ENCODE measurements around the gene NCKAP5L.
"Not testable (repeated sequence)": the region's sequence is repeated elsewhere in the genome, so short reads cannot be mapped to it uniquely, and the experiment has no call there.

The NCKAP5L gene

DNA sequence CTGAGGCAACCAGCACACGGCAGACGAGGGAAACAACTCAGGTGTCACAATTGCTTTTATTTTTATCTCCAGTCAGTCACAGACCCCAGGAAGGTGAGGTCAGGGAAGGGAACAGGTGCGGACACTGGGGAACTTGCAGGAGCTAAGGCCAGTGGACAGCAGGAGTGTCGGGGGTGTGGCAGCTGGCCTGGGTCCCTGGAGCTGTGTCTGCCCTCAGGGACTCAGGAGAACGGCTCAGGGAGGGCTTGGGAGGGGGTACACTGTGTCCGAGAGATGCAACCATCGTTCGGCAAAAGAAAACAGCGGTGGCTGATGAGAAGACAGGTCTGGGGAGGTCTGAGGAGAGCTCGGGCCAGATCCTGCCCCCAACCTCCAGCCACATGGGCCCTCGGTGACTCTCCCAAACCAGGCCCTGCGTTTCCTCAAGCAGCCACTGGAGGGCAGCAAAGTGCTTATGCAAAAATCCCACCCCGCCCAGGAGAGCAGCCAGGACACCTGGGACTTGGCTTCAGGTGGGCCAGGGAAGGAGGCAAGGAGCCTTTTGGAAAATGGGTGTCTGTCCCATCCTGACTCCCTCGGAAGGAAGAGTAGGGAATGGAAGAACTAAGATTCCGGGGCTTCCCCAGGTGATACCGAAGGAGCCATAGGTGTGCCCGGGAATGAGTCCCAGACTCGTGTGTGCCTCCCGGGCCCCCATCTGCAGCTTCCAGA lies 38.8 kb upstream of the NCKAP5L start:
- in situ Hi-C loops (cut with HindIII; ENCODE audit: low sequenced_read_pairs): no loop called here

GRCh38 chr12:49865782-49866135 lies 37.5 kb upstream of the NCKAP5L start:
- in situ Hi-C loops (cut with HindIII; ENCODE audit: low sequenced_read_pairs): no loop called here

- in situ Hi-C loops (cut with HindIII; ENCODE audit: low sequenced_read_pairs): no loop called here
These were observed 37.0 kb upstream of the NCKAP5L start for GRCh38 chr12:49865109-49865781.

- in situ Hi-C loops (cut with HindIII; ENCODE audit: low sequenced_read_pairs): no loop called here
These were observed 36.5 kb upstream of the NCKAP5L start for GRCh38 chr12:49864798-49865090.

- in situ Hi-C loops (cut with HindIII; ENCODE audit: low sequenced_read_pairs): no loop called here
These were observed 36.0 kb upstream of the NCKAP5L start for GRCh38 chr12:49863946-49864797.

- in situ Hi-C loops (cut with HindIII; ENCODE audit: low sequenced_read_pairs): not testable (repeated sequence)
These were observed 32.7 kb upstream of the NCKAP5L start for GRCh38 chr12:49860921-49861320.

DNA sequence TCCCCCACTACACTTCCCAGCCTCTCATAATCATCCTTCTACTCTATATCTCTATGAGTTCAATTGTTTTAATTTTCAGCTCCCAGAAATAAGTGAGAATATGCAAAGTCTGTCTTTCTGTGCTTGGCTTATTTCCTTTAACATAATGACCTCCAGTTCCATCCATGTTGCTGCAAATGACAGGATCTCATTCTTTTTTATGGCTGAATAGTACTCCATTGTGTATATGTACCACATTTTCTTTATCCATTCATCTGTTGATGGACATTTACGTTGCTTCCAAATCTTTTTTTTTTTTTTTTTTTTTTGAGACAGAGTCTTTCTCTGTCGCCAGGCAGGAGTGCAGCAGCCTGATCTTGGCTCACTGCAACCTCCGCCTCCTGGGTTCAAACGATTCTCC lies 27.7 kb upstream of the NCKAP5L start:
- in situ Hi-C loops (cut with HindIII; ENCODE audit: low sequenced_read_pairs): not testable (repeated sequence)

GRCh38 chr12:49854976-49855375 lies 26.8 kb upstream of the NCKAP5L start:
- in situ Hi-C loops (cut with HindIII; ENCODE audit: low sequenced_read_pairs): no loop called here

GRCh38 chr12:49853671-49854070 lies 25.5 kb upstream of the NCKAP5L start:
- in situ Hi-C loops (cut with HindIII; ENCODE audit: low sequenced_read_pairs): no loop called here

GRCh38 chr12:49847161-49847560 lies 18.9 kb upstream of the NCKAP5L start:
- in situ Hi-C loops (cut with HindIII; ENCODE audit: low sequenced_read_pairs): no loop called here

DNA sequence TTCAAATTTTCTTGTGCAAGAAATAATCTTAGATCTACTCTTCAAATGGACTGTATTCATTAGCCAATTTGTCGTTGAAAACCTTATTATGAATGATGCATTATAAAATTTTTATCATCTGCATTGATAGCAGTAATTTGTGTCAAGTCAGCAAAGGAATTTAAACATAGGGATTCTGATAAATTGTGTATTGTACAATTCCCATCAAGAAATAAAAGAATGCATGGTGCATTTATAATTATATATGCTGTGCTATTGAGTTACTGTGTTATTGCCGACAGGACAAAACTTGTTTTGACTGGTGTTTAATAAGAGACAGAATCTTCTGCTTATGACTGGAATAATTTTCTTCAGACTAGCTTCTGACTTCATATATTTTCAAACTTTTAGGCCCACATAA lies 17.8 kb upstream of the NCKAP5L start:
- in situ Hi-C loops (cut with HindIII; ENCODE audit: low sequenced_read_pairs): no loop called here

DNA sequence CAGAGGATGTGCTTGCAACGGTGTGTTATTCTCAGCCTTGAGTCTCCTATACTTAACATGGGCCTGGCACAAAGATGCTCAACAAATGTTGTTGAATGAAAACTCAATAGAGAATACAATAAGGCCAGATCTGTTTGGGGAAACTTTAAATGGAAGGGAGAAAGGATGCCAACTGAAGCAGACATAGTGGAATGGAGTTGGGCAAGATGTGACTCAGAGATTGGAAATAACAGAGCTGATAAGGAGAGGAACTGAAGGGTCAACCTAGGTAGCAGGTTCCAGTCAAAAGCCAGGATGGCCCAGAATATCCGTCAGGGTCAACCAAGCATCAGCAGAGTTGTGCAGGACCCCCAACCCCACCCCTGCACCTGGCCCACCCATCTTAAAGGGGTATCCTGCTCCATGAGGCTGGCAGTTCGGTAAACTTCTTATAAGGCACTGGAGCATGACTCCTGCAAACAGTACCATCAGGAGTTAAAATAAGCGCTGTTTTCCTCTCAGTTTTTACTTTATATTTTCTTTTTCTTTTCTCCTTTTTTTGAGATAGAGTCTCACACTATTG lies 15.7 kb upstream of the NCKAP5L start:
- in situ Hi-C loops (cut with HindIII; ENCODE audit: low sequenced_read_pairs): no loop called here

DNA sequence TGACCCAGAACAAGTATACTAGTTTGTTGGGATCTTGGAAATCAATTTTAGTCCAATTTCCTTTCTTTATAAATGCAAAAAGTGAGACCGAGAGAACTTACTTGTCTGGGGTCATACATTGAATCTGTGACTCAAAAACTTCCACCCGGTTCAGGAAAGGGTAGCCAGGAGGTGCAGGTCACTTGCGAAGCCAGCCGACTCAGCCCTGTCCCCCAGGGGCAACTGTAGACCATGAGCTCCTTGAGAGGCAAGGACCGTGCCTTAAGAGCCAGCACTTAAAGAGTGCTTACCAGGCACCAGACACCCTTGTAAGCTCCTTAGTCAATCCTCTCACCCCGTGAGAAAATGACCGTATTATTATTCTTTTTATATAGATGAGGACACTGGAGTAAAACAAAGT lies 15.2 kb upstream of the NCKAP5L start:
- in situ Hi-C loops (cut with HindIII; ENCODE audit: low sequenced_read_pairs): no loop called here

DNA sequence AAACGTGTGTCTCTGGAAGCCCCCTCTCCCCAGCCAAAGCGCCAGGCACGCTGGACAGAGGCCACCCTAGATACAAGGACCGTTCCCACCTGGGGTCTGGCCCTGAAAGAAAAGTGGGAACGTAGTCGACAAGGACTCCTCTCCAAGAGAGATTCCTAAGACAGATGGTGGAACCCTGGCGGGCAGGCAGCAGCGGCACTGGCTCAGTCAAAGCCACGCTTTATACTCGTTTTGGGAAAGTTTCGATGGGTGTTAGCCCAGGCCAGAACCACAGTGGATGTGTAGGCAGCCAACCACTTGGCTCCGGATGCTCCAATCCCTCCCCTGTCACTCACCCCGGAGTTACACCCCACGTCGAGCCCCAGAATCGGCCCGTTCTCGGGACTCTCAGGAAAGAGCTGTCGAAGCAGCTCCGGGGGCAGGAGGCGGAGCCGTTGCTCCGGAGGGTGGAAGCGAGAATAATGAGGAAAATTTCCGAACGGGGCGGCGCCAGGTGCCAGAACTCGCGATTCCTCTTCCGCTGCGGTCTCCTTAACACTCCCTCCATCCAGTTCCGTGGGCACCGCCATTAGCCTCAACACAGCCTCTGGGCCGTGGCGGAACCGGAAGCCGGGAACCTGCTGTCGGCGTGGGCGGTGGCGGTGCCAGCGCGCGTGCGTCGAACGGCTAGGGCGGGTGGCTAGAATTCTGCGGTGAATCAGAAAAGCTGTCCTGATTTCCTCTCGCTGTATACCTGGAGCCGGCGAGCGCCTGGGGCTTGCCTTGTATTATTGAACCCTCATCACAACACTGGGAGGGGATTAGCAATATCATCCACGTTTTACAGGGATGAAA lies 14.5 kb upstream of the NCKAP5L start, which contains the start of gene BCDIN3D:
BCDIN3D (minus strand) TSS at position 588 of the 834 bp plus-strand sequence; CDS start at position 569, 19 bp downstream.
- in situ Hi-C loops (cut with HindIII; ENCODE audit: low sequenced_read_pairs): no loop called here

GRCh38 chr12:49838973-49839633 lies 10.9 kb upstream of the NCKAP5L start:
- in situ Hi-C loops (cut with HindIII; ENCODE audit: low sequenced_read_pairs): no loop called here

DNA sequence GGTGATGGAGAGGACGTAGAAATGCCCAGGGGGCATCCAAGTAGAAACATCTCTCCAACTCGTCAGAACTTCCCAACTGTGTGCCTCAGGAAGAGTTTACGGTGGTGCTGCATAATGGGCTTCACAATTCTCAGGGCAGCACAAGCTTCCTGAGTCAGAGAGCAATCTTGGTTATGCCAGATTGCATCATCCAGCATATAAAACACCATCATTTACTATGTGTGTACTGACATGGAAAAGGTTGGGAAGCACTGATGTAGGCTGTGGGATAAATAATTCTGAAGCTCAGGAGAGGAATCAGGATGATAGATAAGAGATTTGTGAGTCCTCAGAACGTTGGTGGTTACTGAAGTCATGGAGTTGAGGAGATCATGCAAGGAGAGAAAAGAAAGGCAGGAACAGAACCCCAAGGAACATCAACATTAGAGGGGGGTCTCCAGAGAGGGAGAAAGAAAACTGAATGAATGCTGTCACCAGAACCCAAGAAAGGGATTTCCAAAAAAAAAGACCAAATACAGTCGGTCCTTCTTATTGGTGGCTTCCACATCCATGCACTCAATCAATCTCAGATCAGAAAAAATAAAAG lies 4.7 kb upstream of the NCKAP5L start:
- in situ Hi-C loops (cut with HindIII; ENCODE audit: low sequenced_read_pairs): no loop called here

DNA sequence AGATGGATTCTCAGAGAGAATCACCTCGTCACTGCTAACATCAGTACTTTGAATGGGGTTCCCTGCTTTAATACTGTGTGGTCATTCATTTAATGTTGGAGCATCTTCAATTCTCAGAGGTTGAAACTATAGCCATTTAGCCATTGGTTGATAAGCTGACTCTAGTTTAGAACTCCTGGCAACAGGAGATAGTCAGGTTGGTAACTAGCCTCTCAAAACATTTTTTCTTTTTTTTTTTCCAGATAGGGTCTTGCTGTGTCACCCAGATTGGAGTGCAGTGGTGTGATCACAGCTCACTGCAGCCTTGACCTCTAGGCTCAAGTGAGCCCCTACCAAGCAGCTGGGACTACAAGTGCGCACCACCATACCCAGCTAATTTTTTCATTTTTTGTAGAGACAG lies 3.5 kb upstream of the NCKAP5L start:
- in situ Hi-C loops (cut with HindIII; ENCODE audit: low sequenced_read_pairs): no loop called here

GRCh38 chr12:49827401-49828099 lies 663 bp downstream of the NCKAP5L start:
- in situ Hi-C loops (cut with HindIII; ENCODE audit: low sequenced_read_pairs): no loop called here

DNA sequence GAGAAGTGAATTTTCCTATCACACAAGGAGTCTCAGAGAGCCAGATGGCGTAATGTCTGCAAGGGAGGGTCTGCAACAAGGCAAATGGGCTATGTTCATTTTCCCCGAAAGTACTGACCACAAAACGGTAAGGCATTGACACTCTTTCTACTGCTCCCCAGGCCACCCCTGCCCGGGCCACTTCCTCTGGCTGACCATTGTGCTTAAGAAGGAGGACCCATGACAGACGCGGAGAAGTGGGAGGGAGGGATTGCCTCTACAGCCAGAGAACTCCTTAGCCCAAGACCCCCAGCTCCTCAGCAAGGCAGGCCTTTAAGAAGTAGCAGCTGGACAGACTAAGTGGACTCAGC lies 1.2 kb downstream of the NCKAP5L start:
- in situ Hi-C loops (cut with HindIII; ENCODE audit: low sequenced_read_pairs): no loop called here
